GM19372 (cell line): ENCODE results near the gene PHRF1.

ENCODE experiments used
- ATAC-seq: cut with Tn5 transposase; IDR thresholded peaks from one replicate; pipeline ENCODE4 v1.9.1; 2021; ENCODE audit warnings: mild to moderate bottlenecking, low read depth, moderate library complexity; ENCODE audit not compliant: unreplicated experiment

Gene PHRF1

GRCh38 chr11:625636-626268 is 49.5 kb downstream of the PHRF1 start:
- ATAC-seq, result no peak

DNA sequence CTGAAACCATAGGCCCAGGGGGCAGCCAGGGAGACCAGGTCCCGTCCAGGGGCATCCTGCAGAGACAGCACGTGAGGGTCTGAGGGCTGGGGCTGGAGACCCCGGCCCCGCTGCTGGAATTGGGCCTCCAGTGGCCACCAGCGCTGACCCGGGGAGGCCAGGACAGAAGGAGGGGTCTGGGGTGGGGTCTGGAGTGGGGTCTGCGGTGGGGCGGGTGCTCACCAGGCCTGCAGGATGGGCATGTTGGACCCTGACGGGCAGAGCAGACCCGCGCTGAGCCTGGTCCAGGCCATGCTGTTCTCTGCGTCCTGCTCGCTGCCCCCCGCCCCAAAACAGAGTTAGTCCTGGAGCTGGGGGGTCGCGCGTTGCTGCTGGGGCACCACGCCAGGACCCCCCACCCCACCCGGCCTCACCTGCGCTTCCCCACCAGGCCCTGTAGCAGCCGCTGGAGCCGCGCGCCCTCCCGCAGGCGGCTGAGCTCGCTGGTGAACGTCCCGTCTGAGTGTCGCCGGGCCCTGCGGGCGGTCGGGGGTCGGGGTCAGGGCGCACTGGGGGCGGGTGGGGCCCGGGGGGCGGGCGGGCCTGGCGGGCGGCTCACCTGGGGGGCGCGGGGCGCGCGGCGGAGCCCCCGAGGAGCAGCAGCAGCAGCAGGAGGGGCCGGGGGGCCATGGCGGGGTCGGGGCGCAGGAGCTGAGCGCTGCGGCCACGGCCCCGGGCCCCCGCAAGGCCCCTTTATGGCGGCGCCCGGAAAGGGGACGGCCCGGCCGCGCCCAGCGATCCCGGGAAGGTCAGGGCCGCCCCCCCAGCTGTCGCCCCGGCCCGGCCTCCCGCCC is 50.4 kb downstream of the PHRF1 start, which contains the start of gene SCT:
Gene SCT, minus strand, starts transcription at position 707 of the 833 bp plus-strand sequence. Its CDS starts 38 bp downstream, at position 669.
- no peak for ATAC-seq

- no peak for ATAC-seq
Observed at GRCh38 chr11:627308-627576, 51.0 kb downstream of the PHRF1 start.

- ATAC-seq, result no peak
Observed at GRCh38 chr11:628056-628455, 51.8 kb downstream of the PHRF1 start.

DNA sequence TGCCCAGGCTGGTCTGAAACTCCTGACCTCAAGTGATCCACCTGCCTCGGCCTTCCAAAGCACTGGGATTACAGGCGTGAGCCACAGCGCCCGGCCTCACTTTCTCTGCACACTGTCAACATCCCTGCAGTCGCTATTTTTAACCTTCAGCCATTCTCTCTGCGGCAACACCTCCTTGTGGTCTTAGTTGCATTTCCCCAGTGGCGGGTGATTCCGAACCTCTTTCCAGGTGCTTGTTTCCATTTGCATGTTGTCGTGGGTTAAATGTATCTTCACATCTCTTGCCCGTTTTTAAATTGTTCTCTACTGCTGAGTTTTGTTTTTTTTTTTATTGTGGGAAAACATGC is 52.9 kb downstream of the PHRF1 start:
- no peak for ATAC-seq

DNA sequence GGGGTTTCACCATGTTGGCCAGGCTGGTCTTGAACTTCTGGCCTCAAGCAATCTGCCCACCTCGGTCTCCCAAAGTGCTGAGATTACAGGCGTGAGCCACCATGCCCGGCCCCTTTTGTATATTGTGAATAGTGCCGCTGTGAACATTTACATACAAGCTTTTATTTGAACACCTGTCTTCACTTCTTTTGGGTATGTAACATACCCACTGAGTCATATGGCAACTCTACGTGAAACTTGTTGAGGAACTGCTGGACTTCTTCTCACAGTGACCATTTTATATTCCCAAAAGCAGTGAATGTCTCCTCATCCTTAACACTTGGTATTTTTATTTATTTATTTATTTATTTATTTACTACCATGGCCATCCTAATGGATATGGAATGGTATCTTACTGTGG is 54.6 kb downstream of the PHRF1 start:
- ATAC-seq, result no peak

DNA sequence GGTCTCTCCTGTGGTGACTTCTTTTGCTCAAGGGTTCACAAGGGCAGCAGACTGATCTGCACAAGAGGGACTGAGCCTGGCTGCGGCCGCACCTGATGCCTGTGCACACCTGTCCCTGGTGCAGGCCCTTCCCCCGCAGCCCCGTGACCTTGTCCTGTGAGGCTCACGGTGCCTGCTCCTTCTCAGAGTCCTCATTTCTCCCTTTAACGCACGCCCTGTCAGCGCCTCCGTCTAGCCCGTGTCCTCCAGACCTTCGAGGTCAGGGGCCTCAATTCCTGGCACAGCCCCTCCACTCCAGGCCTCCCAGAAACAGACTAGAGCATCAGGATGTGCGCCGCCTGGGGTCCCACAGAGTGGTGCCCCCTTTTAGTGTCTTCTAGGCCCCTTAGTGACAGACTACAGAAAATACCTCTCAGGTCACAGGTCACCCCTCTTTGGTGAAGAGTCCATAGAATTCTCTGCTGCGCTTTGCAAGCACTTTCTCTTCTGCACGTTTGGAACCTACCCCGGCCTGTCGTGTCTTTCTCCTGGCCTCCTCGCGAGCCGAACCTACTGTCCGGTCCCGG is 59.8 kb downstream of the PHRF1 start:
- no peak for ATAC-seq

GRCh38 chr11:636511-637332 is 60.5 kb downstream of the PHRF1 start, which contains the start of gene DRD4:
Gene DRD4 (plus strand): TSS chr11:637269. CDS start chr11:637305, 36 bp downstream.
- ATAC-seq, result no peak

DNA sequence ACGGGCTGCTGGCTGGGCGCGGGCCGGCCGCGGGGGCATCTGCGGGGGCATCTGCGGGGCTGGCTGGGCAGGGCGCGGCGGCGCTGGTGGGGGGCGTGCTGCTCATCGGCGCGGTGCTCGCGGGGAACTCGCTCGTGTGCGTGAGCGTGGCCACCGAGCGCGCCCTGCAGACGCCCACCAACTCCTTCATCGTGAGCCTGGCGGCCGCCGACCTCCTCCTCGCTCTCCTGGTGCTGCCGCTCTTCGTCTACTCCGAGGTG is 61.0 kb downstream of the PHRF1 start:
- no peak for ATAC-seq

DNA sequence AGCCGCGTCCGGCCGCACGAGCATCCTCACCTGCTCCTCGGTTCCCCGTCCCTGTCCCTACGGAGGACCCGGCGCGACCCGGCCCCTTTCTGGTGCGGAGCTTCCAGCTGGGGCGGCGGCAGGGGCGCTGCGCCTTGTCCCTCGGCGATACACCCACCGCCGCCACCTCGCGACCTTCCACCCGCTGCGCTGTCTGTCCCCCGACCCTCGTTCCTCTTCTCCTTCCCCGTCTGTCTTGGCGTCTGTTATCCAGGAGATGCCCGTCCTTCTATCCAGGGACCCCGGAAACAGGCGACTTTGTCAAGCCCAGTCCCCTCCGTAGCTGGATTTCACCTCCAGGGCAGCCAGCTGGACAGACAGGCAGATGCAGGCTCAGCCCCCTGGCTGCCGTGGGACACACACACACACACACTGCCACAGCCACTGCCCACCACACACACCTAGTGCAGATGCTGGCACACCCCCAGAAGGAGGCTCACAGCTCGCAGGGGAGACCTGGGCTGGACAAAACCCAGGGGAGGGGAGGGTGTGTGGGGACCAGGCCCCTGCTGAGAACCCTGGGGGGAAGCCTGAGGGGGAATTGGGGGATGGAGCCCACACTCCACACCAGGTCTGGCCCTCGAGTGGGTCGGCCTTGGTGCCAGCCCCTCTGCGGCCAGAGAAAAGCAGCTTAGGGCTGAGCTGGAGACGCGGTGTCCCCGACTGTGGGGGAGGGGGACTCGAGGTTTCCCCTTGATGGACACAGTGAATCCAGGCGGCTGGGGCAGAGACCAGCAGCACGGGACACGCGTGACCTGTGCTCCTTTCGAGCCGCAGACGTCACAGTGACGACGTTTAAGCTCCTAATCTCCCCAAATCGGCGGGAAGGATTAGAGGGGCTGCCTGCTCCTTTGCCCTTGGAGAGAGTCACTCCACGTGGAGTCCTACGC is 61.6 kb downstream of the PHRF1 start:
- no peak for ATAC-seq

DNA sequence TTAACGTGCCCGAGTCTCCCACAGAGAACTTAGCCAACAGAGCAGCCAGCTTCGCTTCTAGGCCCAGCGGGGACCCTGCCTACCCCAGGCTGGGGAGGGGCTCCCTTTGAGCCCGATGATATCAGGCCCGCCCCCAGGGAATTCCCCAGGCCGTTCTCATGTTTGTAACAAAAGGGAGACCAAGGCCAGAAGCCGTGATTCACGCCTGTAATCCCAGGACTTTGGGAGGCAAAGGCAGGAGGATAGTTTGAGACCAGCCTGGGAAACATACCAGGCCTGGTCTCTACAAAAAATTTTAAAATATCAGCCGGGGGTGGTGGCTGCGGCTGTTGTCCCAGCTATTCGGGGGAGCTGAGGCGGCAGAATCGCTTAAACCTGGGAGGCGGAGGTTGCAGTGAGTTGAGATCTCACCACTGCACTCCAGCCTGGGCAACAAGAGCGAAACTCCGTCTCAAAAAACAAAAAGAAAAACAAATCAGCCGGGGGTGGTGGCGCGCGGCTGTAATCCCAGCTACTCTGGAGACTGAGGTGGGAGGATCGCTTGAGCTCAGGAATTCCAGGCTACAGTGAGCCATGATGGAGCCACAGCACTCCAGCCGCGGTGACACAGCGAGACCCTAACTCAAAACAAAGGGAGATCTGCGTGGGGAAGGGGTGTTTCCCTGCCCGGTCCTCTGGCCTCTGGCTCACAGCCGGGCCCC is 62.5 kb downstream of the PHRF1 start:
- ATAC-seq, result no peak

DNA sequence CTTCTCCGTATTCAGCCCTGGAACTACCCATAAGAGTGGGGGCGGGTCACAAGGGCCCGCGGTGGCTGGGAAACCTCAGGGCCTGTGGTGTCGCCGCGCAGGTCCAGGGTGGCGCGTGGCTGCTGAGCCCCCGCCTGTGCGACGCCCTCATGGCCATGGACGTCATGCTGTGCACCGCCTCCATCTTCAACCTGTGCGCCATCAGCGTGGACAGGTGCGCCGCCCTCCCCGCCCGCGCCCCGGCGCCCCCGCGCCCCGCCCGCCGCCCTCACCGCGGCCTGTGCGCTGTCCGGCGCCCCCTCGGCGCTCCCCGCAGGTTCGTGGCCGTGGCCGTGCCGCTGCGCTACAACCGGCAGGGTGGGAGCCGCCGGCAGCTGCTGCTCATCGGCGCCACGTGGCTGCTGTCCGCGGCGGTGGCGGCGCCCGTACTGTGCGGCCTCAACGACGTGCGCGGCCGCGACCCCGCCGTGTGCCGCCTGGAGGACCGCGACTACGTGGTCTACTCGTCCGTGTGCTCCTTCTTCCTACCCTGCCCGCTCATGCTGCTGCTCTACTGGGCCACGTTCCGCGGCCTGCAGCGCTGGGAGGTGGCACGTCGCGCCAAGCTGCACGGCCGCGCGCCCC is 63.2 kb downstream of the PHRF1 start:
- ATAC-seq, result no peak

DNA sequence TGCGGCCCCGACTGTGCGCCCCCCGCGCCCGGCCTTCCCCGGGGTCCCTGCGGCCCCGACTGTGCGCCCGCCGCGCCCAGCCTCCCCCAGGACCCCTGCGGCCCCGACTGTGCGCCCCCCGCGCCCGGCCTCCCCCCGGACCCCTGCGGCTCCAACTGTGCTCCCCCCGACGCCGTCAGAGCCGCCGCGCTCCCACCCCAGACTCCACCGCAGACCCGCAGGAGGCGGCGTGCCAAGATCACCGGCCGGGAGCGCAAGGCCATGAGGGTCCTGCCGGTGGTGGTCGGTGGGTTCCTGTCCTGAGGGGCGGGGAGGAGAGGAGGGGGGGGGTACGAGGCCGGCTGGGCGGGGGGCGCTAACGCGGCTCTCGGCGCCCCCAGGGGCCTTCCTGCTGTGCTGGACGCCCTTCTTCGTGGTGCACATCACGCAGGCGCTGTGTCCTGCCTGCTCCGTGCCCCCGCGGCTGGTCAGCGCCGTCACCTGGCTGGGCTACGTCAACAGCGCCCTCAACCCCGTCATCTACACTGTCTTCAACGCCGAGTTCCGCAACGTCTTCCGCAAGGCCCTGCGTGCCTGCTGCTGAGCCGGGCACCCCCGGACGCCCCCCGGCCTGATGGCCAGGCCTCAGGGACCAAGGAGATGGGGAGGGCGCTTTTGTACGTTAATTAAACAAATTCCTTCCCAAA is 63.9 kb downstream of the PHRF1 start:
- no peak for ATAC-seq

- no peak for ATAC-seq
Observed at GRCh38 chr11:641806-642370, 65.6 kb downstream of the PHRF1 start.

GRCh38 chr11:643366-643765 is 67.1 kb downstream of the PHRF1 start:
- ATAC-seq, result no peak

DNA sequence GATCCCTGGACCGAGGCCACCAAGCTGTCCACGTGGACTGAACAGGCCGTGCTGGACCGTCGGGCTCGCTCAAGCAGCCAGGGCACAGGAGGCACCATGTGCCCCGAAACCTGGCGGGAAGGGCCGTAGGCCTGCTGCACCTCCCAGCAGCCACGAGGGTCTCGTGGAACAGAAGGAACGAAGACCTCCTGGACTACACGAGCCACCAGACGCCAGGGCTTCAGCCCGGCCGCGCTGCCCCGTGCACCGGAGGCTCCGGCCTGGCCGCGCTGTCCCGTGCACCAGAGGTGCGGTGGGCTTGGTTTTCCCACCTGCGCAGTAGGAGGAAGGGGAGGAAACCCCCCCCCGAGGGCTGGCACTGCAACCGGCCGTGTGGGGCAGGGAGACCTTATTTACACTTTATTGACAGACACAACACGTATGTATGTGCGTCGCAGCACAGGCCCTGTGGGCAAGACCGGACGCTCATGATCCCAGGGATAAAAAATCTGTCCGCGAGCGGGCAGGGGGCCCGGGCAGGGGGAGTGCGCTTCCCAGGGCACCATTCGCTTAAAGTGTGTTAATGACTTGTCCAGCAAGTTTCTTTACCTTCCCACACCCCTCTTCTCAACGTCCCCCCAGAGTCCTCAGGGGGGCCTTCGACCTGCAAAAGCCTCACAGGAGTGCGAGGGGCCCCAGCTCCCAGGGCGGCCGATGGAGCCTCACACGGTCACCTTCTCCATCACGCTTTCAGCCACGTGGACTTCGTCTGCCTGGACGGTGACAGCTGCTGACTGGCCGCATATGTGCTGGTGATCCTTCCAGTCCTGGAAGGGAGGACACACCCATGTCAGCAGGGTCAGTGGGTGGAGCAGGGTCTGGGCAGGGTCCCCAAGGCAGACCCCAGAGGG is 67.8 kb downstream of the PHRF1 start:
- no peak for ATAC-seq

- no peak for ATAC-seq
Observed at GRCh38 chr11:645536-645935, 69.3 kb downstream of the PHRF1 start.
